NCI-H69 (cell line): ENCODE measurements around the gene CNTRL.

ENCODE experiments used
- DNase-seq: peaks from one replicate; lab custom pipeline; 2025; lab: John Stamatoyannopoulos, UW

CNTRL gene

GRCh38 chr9:121138561-121138960 is 63.8 kb downstream of the CNTRL start:
- DNase-seq, result no peak

- no peak for DNase-seq
These were observed 64.2 kb downstream of the CNTRL start for GRCh38 chr9:121138973-121139372.

GRCh38 chr9:121140162-121140561 is 65.4 kb downstream of the CNTRL start:
- no peak for DNase-seq

DNA sequence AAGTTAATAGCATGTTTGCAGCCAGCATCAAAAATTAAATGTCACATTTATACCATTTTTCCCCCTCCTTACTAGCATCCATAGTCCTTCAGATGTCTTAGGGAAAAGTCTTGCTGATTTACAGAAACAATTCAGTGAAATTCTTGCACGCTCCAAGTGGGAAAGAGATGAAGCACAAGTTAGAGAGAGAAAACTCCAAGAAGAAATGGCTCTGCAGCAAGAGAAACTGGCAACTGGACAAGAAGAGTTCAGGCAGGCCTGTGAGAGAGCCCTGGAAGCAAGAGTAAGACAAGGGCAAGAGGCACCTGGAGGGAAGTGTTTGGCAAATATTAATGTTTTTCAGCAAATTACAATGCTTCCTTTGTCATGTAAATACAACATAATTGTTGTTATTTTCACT is 66.6 kb downstream of the CNTRL start:
- no peak for DNase-seq

DNA sequence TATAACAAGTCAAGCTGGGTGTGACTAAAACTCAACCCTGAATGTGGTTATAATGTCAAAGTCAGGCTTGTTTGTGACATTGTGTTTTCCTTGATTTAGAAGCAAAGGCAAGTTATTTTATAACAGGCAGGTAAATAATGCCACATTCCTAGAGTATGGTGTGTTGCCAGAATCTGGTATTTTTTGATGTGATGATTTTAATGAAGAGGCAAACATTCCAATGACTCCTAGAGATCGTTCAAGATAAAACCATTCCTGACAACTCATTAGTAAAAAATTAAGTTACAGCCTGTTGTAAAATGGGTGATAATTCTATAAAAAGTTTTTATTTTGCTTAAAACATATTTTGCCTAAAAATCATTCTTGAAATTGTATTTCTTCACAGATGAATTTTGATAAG is 67.0 kb downstream of the CNTRL start:
- DNase-seq, result no peak

- no peak for DNase-seq
These were observed 69.0 kb downstream of the CNTRL start for GRCh38 chr9:121143771-121144170.

- no peak for DNase-seq
These were observed 69.7 kb downstream of the CNTRL start for GRCh38 chr9:121144482-121144881.

DNA sequence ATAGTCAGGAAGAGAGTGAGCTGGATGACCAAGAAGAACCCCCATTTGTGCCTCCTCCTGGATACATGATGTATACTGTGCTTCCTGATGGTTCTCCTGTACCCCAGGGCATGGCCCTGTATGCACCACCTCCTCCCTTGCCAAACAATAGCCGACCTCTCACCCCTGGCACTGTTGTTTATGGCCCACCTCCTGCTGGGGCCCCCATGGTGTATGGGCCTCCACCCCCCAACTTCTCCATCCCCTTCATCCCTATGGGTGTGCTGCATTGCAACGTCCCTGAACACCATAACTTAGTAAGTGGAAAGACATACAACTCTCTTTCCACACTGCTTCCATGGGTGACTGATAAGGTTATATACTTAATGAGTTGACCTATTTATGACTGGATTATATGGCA is 75.4 kb downstream of the CNTRL start:
- DNase-seq, result peak; percentile 31

GRCh38 chr9:121153642-121154041 is 78.9 kb downstream of the CNTRL start:
- no peak for DNase-seq

DNA sequence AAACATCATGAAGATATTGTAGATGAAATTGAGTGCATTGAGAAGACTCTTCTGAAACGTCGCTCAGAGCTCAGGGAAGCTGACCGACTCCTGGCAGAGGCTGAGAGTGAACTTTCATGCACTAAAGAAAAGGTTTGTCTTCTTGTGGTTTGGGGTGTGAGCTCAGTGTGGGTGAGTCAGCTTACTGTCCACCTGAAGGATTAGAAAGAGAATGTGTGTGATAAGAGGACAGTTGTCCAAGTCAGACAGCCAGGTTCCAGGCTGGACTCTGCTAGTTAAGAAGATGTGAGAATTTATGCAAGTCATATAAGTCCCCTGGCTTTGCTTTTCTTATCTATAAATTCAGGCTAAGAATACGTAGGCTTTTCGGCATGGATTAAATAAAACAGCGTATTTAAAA is 80.0 kb downstream of the CNTRL start:
- no peak for DNase-seq

GRCh38 chr9:121156263-121156731 is 81.5 kb downstream of the CNTRL start:
- DNase-seq, result no peak

DNA sequence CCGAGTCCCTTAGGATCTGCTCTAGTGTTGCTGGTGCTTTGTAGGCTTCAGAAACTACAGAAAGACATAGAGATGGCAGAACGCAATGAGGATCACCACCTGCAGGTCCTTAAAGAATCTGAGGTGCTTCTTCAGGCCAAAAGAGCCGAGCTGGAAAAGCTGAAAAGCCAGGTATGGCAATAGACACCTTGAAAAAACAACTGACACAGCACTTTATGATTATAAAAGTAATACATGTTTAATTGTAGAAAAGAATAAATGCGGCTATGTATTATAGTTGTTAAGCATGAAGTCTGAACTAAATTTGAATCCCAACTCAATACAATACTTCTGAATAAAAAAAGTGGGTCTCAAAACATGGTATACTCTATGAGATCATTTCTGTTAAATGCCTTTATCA is 83.2 kb downstream of the CNTRL start:
- no peak for DNase-seq

GRCh38 chr9:121160025-121160424 is 85.3 kb downstream of the CNTRL start:
- no peak for DNase-seq

- DNase-seq, result no peak
These were observed 93.3 kb downstream of the CNTRL start for GRCh38 chr9:121168052-121168451.

GRCh38 chr9:121169094-121169601 is 94.4 kb downstream of the CNTRL start:
- peak; percentile 9 for DNase-seq

GRCh38 chr9:121171236-121171635 is 96.5 kb downstream of the CNTRL start:
- no peak for DNase-seq

DNA sequence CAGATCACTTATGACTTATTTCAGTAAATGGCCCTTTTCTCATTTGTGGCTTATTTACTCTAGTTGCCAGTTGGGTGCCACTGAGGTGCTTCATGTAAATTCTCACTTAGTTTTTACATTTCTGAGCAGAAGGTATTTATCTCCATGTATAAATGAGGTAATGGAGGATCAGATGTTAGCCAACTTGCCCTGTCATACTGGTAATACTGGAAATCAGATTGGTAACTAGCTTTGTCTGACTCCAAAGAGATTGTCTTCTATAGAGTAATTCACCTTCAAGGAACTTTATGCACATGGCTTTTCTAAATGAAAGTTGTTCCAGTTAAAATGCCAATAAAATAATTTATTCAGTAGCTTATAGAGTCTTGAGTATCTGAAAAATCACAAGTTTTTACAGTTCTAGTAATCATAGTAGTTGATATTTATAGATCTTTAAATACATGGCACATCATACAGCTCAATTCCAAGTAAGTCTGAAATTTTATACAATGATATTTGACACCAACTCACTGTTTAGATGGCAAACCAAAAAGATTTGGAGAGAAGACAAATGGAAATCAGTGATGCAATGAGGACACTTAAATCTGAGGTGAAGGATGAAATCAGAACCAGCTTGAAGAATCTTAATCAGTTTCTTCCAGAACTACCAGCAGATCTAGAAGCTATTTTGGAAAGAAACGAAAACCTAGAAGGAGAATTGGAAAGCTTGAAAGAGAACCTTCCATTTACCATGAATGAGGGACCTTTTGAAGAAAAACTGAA is 98.2 kb downstream of the CNTRL start:
- no peak for DNase-seq

DNA sequence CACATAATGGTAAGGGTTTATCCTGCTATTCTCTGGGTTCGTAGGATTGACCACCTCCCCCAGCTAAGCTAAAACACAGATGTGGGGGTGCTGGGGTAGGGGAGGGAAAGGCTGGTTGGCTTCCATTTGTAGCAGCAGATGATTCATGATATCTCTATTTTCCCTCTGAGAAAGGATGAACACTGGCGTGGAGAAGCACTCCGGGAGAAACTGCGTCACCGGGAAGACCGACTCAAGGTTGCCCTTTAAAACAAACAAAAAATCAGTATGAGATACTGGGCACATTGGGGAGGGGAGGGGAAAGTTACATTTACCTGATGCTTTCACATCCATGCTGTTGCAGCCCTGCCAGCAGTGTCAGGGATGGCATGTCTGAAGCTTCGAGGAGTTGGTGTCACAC is 98.7 kb downstream of the CNTRL start:
- DNase-seq, result no peak

GRCh38 chr9:121178676-121179372 is 104.1 kb downstream of the CNTRL start:
- DNase-seq, result no peak

DNA sequence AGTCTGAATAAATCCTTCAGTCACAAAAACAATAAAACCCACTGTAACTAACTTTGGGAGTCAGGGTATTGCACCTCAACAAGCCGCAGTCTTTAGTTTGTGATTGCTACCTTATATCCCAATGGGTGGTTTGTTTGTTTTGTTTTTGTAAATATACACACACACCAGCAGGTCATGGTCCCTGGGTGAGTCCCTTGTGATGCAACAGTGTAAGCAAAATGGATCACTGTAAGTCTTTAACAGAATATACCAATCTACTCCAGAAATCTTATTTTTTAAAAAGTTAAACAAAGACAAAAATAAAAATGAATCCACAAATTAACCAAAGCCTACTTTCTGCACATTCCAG is 104.6 kb downstream of the CNTRL start:
- DNase-seq, result peak; percentile 35

GRCh38 chr9:121179930-121180681 is 105.4 kb downstream of the CNTRL start:
- DNase-seq, result peak; percentile 16

DNA sequence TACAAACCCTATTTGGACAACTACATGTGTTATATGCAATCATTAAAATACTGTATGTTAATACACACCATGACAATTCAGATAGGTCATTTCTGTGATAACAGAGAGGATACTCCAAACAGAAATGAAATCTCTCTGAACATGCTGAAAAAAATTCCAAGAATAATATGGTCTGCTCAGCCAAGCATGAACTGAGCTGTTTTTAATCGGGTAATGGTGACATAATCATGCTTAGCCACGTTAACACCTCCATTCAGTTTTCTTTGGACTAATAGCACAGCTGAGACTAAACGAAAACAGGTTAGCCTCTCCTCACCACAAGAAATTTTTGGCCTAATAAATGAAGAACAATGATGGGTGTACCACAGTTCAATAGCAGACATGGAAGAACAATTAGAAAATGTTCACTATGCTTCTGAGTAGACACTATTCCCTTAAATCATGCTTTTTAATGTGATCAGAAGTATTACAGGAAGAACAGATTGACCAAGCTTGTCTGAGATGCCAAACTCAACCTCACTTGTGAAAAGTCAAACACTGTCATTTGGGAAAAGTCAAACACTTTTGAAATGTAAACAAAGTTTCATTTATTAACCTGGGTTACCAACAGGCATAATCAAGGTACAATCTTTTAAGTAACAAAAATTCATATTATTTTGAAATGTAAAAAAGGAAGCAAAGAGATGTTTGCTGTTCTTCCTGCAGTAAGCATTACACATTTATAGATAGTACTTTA is 107.5 kb downstream of the CNTRL start:
- DNase-seq, result no peak
